Amniotic stem cell (primary cell): ENCODE measurements around the gene KIZ.

Experiments
- DNase-seq: peaks from one replicate; lab custom pipeline; 2025; lab: John Stamatoyannopoulos, UW

KIZ gene

DNA sequence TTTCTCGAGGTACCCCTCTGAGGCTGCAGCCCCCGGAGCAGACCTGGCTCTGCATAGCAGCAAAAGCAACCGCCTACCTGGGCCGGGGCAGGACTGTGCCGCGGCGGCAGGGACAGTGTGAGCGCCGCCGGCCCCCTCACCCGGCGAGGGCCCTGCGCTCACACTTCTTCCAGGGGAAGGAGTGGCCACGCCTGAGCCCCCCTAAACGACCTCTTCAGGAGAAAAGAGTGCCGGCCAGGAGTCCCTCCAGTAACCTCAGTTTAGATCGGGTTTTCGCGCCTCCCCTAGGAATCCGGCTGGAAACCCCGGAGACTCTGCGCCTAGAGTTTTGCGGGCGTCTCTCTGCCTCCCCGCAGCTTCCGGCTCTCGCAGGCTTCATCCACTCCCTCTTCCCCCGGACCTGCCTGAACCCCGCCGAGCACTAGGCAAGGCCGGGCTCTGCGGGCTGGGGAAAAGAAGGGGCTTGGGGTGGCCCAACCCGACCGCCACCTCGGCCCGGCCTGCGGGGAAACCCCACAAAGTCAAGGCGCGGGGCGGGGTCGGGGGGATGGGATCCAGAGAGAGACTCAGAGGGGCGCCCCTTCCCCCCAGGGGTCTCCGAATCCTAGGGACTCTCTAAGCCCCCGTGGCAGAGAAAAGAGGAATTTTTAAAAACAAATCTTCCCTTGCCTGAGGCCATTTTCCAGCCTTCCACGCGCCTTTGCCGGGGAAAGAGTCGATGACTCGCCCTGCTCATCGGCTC is 20.3 kb upstream of the KIZ start:
- no peak for DNase-seq

DNA sequence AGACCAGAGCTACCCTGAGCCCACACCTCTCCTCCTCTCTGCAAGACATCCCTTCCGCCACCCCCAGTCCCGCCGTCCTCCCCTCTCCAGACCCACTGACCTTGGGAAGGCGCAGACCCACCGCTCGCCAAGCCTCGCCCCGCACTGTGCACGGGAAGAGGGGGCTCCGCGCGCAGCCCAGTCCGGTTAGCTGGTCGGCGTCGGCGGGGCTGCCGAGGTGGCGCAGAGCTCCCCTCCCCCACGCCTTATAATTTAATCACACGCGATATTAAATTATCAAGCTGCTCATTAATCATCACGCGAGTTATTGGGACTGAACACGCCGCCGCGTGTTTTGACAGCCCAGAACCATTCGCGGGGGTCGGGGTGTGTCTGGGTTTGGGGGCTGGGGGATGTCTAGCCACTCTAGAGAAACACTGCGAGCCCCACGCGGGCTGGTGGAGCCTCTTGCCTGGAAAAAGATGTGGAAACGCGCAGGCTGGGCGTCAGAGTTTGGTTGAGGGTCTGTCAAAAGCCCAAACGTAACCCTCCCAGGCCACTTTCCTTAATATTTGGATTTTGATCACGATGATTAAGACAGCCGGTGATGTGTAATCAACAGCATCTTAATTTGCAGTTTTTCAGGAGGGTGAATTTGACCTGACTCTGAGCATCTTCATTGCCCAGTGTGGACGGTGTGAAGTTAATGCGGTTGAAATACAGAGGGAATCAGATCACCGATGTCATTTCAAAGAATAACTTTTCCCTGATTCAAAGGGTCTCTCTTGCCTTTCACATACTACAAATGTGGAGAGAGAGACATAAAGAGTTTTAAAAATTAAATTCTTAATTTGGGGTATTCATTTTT is 19.5 kb upstream of the KIZ start, which contains the start of gene LINC00237:
Gene LINC00237, minus strand, starts transcription at position 188 of the 847 bp plus-strand sequence.
- DNase-seq = no peak

DNA sequence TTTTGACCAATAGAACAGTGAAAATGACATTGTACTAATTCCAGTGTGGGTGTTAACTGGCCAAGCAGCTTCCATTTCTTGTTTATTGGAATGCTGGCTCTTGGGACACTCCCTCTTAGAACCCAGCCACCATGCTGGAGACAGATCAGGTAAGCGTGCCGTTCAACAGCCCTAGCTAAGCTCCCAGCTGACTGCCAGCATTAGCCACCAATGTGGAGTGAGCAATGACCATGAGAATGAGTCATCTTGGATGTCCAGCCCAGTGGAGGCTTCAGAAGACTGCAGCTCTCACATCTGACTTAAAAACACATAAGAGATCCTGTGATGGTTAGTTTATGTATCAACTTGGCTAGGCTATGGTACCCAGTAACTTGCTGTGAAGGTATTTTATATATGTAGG is 16.7 kb upstream of the KIZ start:
- DNase-seq = no peak

DNA sequence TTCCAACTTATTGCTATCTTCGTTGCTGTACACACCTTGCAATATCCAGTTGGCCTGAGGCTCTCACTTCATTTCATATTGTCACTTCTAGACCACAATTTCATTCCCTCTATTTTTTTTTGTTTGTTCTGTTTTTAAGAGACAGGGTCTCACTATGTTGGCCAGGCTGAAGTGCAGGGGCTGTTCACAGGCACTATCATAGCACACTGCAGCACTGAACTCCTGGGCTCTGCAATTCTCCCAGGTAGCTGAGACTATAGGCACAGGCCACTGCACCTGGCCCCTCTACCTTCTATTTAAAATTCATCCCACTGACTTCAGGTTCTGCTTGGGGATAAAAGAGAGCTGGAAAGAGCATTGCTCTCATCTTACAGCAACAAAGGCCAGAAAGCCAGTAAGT is 15.1 kb upstream of the KIZ start:
- no peak for DNase-seq

DNA sequence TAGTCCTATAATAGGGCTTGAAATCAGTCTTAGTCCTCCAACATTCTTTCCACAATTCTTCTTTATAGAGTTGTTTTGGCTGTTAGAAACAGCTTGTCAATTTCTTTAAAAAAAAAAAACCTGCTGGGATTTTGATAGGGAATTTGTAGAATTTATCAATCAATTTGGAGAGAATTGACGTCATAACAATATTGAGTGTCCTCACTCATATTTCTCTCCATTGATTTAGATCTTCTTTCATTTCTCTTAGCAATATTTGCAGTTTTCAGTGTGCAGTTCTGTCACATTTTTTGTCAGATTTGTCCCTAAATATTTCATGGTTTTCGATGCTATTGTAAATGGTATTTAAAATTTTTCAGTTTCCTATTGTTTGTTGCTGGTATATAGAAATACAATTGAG is 14.5 kb upstream of the KIZ start:
- DNase-seq = no peak

DNA sequence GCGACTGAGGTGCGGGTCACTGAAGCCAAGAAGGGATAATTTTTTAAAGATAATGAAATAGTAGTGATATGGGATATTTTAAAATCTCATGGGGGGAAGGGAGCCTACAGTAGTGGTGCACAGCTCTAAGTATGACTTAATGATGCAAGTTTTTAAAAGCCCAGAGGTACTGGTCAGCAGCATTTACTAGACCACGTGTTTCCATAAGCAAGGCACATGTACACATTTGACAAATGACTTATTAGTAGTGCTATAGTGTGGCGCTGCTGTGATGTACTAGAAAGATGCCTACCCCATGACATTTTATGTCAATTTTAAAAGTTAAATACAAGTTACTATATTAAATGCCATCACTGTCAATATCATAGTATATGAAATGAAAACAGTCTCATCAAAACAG is 12.2 kb upstream of the KIZ start:
- DNase-seq = no peak

DNA sequence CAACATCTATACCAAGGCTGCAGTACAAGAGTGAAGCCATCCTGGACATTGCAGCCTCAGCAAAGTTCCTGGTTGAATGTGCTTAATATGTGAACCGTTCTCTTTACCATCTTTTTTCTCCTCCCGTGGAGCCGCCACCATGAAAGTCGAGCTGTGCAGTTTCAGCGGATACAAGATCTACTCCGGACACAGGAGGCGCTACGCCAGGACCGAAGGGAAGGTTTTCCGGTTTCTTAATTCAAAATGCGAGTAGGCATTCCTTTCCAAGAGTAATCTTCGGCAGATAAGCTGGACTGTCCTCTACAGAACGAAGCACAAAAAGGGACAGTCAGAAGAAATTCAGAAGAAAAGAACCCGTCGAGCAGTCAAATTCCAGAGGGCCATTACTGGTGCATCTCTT is 11.3 kb upstream of the KIZ start:
- DNase-seq = no peak

DNA sequence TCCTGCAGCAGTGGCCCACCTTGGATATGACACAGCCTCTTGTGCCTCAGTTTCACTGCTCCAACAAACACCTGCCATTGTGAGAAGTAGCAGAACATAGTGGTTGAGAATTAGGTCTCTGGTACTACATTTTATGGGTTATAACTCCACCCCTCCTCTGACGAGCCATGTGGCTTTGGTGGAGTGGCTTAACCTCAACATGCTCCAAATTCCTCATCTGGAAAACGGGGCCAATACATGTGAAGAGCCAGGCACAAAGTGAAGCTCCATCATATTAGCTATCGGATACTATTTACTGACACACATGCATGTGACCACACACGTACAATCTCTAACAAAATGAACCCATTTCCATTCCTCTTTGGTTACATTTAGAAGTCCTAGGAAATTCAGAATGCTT is 8.4 kb upstream of the KIZ start:
- DNase-seq = no peak

DNA sequence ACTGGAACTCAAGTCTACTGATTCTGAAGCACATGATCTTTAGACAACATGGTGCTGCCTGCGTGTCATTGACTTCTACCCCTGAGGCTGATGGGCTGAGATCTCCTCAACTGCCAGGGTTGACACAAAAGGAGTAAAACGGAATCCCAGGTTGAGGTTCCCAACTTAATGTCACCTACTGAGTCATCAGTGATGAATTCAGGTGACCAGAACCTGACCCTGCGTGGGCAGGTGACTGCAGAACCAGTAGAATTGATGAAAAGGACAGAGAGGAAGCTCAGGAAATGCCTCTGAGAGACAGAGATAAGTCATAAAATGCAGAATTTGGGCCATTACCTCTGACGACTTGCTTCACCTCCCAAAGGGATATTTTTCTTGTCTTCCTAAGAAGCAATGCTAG is 7.7 kb upstream of the KIZ start:
- no peak for DNase-seq

DNA sequence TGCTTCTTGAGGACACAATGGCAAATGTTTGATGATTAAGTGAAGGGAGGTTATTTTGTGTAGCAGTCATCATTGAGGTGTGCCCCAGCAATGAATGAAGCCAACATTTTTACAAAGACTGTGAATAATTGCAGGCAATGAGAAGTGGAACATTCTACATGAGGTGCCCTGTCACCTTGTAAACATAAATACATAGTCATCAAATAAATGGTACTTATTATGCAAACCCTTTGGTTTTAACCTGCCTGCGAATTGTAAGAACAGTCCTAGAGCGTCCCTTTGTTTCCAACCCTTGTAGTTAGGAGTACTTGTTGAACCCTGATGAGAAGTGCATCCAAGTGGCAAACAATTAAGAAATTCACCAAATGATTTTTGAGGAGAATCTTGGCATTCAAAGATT is 7.1 kb upstream of the KIZ start:
- DNase-seq = no peak

DNA sequence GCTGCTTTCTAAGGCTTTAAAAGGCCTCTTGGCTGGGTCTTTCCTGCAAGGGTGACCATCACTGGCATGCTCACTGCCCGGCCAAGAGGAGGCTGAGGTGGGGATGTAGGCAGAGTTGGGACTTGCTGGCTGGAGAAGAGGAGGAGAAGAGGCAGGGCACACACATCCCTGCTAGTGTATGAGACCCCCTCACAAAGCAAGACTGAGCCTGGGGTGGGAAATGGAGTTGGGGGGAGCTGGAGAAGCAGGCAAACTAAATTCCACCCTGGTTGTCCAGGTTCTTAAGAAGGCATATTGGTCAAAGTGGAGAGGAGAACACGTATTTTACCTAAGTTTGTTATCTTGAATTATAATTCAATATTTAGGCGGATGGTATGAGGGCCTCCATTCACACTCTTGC is 1.7 kb upstream of the KIZ start:
- DNase-seq = no peak

DNA sequence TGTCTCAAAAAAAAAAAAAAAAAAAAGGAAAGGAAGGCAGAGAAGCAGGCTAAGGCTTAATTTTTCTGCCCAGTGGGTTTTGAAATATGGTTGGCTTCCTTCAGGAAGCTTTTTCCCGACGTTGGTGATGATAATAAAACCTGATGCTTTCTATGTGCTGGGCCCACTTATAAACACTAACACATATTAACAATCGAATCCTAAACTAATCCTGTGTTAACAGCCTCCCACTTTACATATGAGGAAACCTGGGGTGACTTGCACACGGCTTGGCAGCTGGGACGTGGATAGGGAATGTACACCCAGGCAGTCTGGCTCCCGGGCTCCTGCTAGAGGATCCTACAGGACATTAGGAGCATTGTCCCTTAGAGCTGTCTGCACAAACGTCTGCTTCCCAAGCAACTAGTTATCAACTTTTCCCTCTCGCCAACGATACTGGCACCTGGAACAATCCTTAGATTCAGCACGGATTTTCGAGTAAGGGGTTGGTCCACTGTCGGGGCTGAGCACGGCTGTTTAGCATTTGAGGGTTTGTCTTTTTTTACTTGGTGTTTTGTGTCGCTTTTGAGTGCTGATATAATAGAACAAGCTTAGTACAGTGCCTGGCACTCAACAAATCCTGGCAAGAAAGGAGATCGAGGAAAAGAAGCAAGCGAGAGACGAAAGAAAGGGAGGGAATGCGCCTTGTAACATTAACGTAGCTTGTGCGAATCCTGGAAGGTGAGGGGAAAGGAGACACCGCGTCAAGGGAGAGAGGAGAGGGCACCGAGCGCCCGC is 622 bp upstream of the KIZ start:
- DNase-seq = no peak

DNA sequence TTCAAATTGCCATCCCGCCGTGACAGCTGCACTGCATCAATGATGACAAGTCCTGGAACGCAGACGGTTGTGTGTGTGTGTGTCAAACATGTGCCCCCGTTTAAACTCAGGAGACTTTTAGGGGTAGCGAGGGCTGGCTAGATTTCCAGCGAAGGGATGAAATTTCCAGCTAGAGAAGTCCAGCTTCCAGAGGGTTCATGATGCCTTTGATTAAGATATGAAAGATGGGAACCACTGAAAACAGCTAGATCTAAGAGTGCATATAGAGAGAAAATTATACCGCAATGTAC is 644 bp downstream of the KIZ start:
- no peak for DNase-seq

DNA sequence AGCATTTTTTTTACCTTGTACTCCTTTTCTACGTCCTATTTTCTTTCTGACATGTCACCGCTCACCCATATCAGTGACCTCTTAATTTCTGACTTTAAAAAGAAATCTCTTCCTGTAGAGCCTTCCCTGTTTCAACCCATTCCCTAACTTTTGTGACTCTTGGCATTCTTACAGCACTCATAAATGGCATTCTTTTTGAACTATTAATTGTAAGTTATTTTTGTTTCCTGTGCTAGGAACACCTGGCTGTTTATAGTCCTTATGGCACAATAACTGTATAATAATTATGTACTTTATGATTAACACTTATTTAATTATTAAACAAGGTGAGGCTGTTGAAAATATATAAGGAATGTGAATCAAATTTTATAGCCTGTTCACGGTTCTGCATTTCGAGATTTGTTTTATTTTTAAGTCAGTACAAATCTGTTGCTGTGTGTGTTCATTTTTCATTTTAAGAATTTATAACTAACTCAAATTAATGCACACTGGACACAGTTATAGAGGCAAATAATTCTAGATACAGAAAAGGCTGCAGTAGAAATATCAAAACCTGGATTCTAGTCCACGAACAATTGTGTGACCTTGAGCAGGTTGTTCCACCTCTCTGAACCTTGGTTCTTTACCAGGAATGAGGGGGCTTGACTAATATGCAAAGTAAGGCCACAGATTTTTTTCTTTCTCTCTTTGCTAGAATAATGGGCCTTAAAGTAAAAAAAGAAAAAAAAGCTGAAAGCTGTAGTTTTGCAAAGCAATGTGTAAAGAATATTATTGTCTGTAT is 1.5 kb downstream of the KIZ start:
- no peak for DNase-seq

DNA sequence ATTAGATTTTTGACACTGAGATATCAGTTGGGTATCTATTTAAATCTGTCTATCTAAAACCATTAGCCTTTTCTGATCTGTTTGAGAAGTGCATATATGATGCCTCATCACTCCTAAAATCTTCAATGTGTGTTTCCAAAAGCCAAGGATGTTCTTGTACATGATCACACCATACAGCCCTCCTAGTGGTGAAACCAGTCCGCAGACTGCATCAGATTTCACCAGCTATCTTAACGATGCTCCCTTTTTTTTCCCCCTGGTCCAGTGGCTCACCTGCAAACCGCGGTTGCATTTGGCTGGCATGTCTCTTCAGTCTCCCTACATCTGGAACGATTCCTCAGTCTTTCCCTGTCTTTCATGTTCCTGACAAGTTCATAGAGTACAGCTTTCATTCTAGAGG is 4.0 kb downstream of the KIZ start:
- DNase-seq = no peak

DNA sequence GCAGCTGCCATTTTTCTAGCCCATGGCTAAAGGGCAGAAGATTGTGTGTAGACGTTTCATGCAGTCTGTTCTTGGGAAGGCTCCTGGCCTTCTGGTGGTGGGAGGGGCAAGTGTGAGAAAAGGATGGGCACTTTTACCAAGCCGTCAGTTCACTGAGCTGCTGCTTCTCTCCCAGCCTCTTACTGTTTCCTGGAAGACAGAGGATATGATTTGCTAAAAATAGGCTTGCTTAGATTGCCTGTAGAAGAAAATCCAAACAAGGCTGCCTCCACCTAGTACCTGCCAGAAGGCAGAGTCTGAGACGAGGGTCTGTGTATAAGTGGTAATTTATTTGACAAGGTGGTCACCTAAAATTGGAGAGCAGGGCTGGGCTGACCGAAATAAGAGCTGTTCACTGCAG is 7.5 kb downstream of the KIZ start:
- DNase-seq = no peak

DNA sequence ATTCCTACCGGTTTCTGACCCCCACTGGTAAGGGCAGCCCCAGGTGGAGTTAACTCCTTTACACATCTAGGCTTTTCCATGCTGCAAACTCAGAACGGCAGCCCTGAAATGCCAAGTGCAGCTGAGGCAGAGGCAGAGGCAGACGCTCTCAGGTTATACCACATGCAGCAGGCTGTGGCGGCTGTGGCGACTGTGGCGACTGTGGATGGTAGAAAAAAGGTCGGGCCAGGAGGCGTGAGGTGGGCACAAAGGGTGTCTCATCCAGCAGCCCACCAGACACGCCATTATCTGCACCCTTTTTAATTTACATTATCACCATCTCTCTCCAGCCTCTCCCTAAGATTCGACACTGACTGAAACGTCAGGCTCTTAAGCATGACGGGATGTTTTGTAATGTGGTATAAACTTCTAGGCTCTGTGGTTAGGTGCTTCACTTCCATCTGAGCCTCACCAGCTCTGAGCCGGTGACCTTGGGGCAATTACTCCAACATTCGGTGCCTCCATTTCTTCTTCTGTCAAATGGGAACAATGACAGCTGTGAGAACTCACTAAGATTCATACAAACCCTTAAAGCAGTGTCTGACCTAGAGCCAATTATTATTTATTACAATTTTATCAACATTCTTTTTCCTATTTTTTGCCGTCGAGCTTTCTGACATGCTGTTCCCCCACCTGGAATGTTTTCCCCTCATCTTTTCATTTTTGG is 8.2 kb downstream of the KIZ start:
- DNase-seq = no peak

DNA sequence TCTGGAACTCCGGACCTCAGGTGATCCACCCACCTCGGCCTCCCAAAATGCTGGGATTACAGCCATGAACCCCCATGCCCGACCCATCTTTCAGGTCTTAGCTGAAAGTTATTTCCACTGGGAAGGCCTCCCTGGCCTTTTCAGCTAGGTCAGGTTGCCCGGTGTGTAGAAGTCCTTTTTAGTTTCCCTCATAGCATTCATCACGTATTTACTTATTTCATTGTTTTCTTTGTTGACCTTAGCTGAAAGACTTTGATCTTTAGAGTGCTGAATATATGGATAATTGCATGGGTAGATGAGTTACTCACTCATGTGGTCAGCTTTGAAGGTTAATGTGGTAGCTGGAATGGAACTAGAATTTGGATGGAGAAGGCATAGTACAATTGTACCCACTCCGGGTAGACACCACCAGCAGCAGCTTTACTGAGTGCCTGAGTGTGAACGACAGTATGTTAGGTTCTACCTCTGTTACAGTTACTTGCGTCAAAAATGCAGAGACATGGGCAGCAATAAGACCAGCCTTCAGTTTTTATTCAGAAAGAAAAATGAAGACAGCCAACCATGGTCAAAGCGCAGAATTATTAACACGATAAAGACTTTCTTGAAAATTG is 9.1 kb downstream of the KIZ start:
- no peak for DNase-seq

DNA sequence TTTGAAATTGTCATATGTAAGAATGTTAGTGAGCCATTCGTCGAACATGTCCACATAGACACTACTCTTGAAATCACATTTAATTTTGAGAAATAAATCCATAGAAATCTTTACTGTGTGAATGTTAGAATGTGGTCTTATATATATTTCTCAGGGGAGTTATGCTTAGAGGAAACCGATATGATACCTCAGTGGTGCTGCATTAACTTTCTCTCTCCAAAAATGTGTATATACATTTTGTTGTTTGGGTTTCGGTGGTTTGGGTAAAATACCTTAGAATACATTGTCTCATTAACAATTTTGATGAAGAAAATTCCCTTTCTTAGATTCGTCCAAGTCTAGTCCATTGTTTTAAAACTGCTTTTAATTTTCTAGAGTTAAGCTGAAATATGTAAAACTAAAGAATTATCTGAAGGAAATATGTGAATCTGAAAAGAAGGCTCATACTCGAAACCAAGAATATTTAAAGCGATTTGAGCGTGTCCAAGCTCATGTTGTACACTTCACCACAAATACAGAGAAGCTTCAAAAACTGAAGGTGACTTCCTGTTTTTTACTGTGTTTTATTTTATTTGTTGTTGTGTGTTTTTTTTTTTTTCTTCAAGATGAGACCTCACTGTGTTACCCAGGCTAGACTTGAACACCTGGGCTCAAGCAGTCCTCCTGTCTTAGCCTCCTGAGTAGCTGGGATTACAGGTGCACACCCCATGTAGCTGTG is 10.3 kb downstream of the KIZ start:
- DNase-seq = no peak

DNA sequence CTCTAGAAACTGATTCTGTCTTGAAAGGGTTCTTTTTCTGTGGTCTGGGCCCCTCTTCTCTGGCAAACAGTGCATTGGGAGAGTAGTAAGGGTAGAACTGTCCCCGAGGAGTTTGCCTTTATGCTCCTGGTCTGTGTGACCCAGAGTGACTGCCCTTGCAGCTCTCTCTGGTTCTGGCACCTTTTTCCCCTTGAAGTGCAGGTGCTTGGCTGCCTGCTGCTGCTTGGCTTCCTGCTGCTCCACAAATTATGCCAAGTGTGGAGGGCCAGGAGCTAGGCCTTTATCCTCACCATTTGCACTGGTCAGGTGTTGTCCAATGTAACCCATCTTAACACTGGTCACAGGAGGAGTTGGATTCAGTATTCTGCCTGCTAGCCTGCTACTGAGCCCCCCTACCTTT is 11.2 kb downstream of the KIZ start:
- DNase-seq = no peak
